GM12801 (cell line): ENCODE measurements around the gene CCR7.

Experiments
- TF ChIP-seq, protein P1 (sequence below): IDR thresholded peaks from one replicate; pipeline ENCODE4 v1.5.1; 2011; ENCODE audit warnings: control low read depth; ENCODE audit not compliant: insufficient read length; ENCODE audit errors: extremely low read depth

Gene CCR7

DNA sequence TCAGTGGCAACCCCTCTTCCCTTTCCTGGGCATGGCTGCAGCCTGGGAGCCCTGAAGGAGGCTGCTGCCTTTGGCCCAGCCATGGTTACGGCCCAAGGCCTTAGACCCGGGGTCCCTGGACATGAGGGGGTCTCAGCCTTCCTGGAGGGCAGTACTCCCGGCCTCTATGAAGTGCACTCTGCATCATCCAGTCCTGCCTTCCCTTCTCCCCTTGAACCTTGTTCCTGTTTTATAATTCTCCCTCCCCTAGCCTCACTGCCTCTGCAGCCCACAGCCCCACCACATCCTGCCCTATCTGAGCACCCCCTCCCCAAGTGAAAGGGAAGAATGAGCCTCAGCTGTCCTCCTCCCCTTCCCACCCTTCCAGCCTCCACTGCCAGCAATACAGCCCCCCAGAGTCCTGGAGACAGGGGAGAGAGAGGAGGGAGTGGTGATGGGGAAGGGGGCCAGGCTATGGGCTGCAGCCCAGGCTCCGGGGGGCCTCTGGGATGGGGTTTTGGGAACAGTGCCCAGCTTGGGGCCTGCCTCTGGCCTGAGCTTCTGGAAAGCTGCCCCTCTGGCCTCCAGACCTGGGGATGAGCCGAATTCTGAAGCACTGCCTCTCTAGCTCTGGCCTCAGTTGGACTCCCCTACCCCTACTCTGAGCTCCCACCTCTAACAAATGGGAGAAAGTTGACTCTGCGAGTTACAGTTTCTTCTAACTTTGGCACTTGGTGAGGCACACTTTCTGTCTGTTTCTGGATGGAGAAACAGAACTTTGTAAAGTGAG, 7.6 kb downstream of the CCR7 start:
- TF ChIP-seq, protein P1, sequence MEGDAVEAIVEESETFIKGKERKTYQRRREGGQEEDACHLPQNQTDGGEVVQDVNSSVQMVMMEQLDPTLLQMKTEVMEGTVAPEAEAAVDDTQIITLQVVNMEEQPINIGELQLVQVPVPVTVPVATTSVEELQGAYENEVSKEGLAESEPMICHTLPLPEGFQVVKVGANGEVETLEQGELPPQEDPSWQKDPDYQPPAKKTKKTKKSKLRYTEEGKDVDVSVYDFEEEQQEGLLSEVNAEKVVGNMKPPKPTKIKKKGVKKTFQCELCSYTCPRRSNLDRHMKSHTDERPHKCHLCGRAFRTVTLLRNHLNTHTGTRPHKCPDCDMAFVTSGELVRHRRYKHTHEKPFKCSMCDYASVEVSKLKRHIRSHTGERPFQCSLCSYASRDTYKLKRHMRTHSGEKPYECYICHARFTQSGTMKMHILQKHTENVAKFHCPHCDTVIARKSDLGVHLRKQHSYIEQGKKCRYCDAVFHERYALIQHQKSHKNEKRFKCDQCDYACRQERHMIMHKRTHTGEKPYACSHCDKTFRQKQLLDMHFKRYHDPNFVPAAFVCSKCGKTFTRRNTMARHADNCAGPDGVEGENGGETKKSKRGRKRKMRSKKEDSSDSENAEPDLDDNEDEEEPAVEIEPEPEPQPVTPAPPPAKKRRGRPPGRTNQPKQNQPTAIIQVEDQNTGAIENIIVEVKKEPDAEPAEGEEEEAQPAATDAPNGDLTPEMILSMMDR: no peak

DNA sequence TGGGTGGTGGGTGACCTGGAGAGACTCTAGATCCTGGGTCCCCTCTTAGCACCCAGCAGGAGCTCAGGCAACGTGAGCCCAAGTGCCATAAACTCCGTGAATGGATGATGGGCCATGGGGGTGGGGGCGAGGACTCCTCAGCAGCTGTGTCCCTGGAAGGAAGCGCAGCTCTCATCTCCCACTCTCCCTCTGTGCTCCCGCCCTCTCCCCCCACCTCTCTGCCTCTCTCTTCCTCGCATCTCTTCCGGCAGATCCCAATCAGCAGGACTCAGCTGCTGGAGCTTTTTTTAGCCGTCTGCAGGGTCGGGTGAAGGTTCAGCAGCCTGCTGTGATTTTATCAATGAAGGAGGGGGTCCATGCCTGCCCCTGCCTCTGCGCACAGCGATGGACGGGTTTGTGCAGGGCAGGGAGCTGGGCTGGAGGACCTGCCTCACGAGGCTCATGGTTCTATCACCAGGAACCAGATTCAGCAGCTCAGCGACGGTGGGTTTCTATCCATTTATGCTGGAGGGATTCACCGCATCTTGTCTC, 8.3 kb downstream of the CCR7 start:
- TF ChIP-seq, protein P1: no peak

DNA sequence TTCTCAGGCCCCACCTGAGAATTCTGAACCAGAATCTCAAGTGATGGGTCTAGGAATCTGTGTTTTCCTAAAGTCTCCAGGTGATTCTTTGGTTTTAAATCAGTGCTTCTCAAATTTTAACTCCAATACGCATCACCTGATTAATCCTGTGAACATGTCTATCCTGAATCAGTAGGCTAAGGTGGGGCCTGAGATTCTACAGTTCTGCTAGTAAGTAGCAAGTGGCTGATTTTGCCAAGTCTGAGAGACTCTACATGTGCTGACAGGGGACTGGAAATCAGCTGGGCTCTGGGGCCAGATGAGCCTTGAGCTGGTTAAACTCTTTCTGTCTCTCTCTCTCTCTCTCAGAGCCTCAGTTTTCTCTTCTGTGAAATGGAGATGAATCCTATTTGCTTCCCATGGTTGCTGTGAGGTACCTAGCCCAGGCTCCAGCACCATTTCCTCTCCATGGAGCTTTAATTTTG, 9.0 kb downstream of the CCR7 start:
- TF ChIP-seq, protein P1: no peak

DNA sequence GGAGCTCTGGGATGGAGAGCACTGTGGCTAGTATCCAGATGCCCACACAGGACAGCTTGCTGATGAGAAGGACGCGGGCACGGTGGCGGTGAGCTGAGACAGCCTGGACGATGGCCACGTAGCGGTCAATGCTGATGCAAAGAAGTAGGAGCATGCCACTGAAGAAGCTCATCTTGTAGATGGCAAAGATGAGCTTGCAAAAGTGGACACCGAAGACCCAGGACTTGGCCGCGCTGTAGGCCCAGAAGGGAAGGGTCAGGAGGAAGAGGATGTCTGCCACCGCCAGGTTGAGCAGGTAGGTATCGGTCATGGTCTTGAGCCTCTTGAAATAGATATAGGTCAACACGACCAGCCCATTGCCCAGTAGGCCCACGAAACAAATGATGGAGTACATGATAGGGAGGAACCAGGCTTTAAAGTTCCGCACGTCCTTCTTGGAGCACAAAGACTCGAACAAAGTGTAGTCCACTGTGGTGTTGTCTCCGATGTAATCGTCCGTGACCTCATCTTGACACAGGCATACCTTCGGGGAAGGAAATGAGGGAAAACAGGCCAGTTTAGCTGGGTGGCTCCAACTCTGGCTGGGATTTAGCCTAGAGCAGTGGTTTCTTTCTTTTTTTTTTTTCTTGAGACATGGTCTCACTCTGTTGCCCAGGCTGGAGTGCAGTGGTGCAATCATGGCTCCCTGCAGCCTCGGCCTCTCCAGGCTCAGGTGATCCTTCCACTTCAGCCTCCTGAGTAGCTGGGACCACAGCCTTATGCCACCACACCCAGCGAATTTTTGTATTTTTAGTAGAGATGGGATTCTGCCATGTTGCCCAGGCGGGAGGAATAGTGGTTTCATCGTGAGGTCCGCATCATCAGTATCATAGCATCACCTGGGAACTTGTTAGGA, 9.7 kb downstream of the CCR7 start:
- TF ChIP-seq, protein P1: no peak

DNA sequence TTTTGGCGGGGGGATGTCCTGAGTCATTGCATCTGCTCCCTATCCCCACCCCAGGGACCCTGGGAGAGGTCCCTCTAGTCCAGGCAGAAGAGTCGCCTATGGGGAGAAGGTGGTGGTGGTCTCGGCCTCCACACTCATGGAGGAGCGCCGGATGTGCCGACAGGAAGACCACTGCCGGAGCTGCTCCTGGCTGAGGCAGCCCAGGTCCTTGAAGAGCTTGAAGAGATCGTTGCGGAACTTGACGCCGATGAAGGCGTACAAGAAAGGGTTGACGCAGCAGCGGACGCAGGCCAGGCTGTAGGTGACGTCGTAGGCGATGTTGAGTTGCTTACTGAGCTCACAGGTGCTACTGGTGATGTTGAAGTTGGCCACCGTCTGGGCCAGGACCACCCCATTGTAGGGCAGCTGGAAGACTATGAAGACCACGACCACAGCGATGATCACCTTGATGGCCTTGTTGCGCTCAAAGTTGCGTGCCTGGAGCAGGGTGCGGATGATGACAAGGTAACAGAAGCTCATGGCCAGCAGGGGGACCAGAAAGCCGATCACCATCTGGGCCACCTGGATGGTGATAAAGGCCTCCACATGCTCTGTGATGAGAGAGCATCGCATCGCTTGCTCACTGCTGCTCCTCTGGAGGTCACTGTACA, 10.5 kb downstream of the CCR7 start:
- TF ChIP-seq, protein P1: no peak

DNA sequence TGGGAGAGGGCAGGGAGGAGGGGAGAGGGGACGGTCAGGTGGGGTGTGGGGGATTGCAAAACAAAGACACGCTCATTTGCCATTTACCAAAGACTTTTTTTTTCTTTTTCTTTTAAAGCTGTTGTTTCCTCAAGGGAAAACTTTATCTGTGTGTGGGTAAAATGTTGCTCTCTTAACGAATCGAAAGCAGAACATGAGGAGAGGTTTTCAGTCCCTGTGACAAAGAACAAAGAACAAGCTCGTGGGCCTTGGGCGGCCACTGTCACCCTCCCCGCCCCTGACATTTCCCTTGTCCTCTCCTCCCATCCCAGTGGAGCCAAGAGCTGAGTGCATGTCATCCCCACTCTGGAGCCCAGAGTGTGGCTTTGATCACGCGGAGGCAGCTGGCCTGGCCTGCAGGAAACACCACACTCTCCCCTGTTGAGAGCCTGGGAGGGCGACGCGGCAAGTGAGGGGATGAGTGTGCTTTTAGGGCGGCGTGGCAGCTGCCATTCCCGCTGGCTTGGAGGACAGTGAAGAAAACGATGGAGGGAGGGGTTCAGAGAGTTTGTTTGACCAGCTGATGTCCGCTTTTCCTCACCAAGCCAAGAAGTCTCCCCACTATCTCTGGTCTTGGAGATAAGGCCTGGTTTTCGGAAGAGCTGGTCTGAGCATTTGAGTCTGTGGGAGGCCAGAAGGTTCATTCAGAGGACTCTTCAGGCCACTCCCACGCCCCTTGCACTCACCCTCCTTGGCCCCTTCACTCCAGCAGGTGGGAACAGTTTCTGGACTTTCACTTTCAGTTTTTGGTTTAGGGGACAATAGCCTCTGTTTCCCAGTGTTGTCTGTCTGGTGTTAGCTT, 11.4 kb downstream of the CCR7 start:
- TF ChIP-seq, protein P1: no peak
